Calu3 (cell line): ENCODE data around the gene KDM2A. TPM values are rescaled to one million over a fixed set of nuclear protein-coding genes. Genes with fewer than 3 reads are reported as not detected.

Experiments
- BruUV-seq: library from RNA; stranded (reverse); fragments of 400-500 nt; replicated peaks from 2 replicates; lab custom pipeline; 2021; lab: Mats Ljungman, UMichigan
- CTCF ChIA-PET: fragments of 300-600 bp; sonication (Branson Sonifier 250); formaldehyde crosslinking; loops from one replicate; lab custom pipeline; 2022; ENCODE audit warnings: antibody characterized with exemption; lab: Charles Lee
- DNase-seq: peaks from one replicate; pipeline ENCODE4 v3.0.0; 2022
- H3K27ac Mint-ChIP-seq: one replicate; pipeline ENCODE4 v1.8.0; 2022; ENCODE audit warnings: mixed read lengths; ENCODE audit not compliant: unreplicated experiment
- H3K27me3 Mint-ChIP-seq: one replicate; pipeline ENCODE4 v1.8.0; 2022; ENCODE audit warnings: mixed read lengths; ENCODE audit not compliant: unreplicated experiment
- H3K36me3 Mint-ChIP-seq: one replicate; pipeline ENCODE4 v1.8.0; 2022; ENCODE audit warnings: mild to moderate bottlenecking, moderate library complexity, mixed read lengths; ENCODE audit not compliant: insufficient read depth, unreplicated experiment
- H3K4me1 Mint-ChIP-seq: one replicate; pipeline ENCODE4 v1.8.0; 2022; ENCODE audit warnings: mild to moderate bottlenecking, low read depth, mixed read lengths; ENCODE audit not compliant: unreplicated experiment
- H3K4me3 Mint-ChIP-seq: one replicate; pipeline ENCODE4 v1.8.0; 2022; ENCODE audit warnings: mild to moderate bottlenecking, low read depth, moderate library complexity, mixed read lengths; ENCODE audit not compliant: unreplicated experiment
- H3K9me3 Mint-ChIP-seq: one replicate; pipeline ENCODE4 v1.8.0; 2022; ENCODE audit warnings: low read depth, mixed read lengths; ENCODE audit not compliant: unreplicated experiment
- CTCF ChIP-seq: fragments of 200-600 bp; IDR thresholded peaks from one replicate; pipeline ENCODE4 v1.8.0; 2022; ENCODE audit warnings: antibody characterized with exemption; ENCODE audit not compliant: unreplicated experiment
- intact Hi-C: fragments of 100-400 bp; cut with micrococcal nuclease; formaldehyde crosslinking; loops from one replicate; pipeline ENCODE4 v1.10.0; 2022; ENCODE audit not compliant: unreplicated experiment
- total RNA-seq: library from RNA; stranded (reverse); gene quantifications from 2 replicates; pipeline ENCODE4 v1.2.3, GENCODE V29; 2022

The KDM2A gene
- total RNA-seq, 1 experiment from 2014 or later: 73.2 TPM

DNA sequence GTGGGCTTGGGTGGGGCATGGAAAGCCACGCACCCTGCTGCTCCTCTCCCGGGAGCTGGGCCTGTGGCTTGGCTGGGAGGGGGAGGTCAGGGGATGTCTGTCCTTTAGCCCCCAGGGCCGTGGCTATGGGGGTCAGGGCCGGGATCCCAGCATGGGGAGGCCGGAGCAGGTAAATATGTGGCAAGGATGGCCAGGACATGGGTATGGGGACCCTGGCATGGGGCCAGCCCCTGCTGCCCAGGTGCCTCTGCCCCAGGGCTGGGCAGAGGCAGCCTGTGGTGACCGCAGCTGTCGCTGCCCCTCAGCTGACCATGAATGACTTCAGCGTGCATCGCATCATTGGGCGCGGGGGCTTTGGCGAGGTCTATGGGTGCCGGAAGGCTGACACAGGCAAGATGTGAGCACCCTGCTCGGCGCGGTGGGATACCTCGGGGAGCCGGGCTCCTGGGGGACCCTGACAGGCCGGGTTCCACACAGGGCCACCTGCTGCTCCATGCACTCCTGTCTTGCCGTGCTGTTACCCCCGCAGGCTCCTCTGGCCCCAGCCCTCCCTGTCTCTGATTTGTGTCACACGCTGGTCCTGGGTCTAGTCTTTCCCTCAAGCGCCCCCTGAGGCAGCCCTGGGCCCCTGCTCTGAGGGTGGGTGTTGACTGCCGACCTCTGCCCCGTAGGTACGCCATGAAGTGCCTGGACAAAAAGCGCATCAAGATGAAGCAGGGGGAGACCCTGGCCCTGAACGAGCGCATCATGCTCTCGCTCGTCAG, 161.9 kb downstream of the KDM2A start:
- no TSS peak for BruUV-seq
- DNase-seq: no peak
- H3K4me1 Mint-ChIP-seq: no peaks in the 10 kb centered on the region

DNA sequence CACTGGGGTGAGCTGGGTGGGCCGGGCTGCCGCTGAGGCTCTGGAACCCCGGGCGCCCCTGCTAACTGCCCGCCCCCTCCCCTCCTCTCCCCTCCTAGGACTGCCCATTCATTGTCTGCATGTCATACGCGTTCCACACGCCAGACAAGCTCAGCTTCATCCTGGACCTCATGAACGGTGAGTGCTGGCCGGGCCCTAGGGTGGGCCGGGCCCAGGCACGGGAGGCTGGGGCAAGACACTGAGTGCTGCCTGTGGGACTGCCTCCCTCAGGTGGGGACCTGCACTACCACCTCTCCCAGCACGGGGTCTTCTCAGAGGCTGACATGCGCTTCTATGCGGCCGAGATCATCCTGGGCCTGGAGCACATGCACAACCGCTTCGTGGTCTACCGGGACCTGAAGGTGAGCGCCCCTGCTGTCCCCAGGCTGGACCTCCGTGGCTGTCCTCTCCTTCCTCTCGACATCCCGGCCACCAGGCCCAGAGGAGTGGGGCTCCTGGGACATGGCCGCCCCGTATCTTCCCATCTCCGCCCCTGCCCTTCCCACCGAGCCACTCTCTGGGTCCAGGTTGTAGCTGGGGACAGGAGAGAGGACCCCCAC, 162.6 kb downstream of the KDM2A start:
- TF ChIP-seq CTCF: no peak
- H3K4me3 Mint-ChIP-seq: no peak overlapping the region
- H3K27me3 Mint-ChIP-seq: no peaks in the 10 kb centered on the region
- H3K9me3 Mint-ChIP-seq: no peaks in the 10 kb centered on the region
- H3K4me1 Mint-ChIP-seq: no peaks in the 10 kb centered on the region
- H3K36me3 Mint-ChIP-seq: peaks cover 67% of the 10 kb centered on the region
- CTCF ChIA-PET: no interaction called here
- intact Hi-C loops: no loop called here
- no peak overlapping the region for H3K27ac Mint-ChIP-seq
- no peak for DNase-seq
- BruUV-seq: no TSS peak

More for the DNA sequence above, 161.9 kb downstream of the KDM2A start:
- Mint-ChIP-seq H3K9me3 (no peaks in the 10 kb centered on the region), H3K27me3 (no peaks in the 10 kb centered on the region), H3K4me3 (no peak overlapping the region), H3K27ac (no peak overlapping the region), H3K36me3 (peaks cover 61% of the 10 kb centered on the region)
- TF ChIP-seq CTCF: no peak
- CTCF ChIA-PET: no interaction called here
- intact Hi-C loops: no loop called here

DNA sequence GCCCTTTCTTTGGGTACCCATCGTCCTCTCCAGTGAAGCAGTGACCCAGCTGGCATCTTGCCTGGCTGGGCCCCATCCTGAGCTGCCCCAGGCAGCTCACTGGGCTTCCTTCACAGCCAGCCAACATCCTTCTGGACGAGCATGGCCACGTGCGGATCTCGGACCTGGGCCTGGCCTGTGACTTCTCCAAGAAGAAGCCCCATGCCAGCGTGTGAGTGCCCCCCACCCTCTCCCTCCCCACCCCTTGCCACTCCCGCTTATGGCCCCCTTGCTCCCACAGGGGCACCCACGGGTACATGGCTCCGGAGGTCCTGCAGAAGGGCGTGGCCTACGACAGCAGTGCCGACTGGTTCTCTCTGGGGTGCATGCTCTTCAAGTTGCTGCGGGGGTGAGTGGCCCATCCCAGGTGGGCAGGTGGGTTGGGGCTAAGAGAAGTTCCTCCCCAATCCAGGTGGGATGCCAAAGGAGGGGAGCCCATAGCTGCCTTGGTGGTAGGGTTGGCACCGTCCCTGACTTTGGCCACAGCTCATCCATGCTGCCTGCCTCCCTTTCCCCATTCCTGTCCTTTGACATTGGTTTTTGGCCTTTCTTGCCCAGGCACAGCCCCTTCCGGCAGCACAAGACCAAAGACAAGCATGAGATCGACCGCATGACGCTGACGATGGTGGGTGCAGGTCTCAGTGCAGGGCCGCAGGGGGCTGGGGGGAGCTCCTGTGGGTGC, 163.3 kb downstream of the KDM2A start:
- no peaks in the 10 kb centered on the region for H3K27me3 Mint-ChIP-seq
- H3K27ac Mint-ChIP-seq: no peak overlapping the region
- H3K4me3 Mint-ChIP-seq: no peak overlapping the region
- no peak for DNase-seq
- peaks cover 6% of the 10 kb centered on the region for H3K4me1 Mint-ChIP-seq
- CTCF ChIA-PET: interaction anchor here (1.7 kb wide), 1 partner anchor 35 kb away, joined by 5 read pairs; no protein-coding TSS in a partner anchor
- no TSS peak for BruUV-seq
- H3K36me3 Mint-ChIP-seq: peaks cover 65% of the 10 kb centered on the region
- TF ChIP-seq CTCF: no peak
- intact Hi-C loops: no loop called here
- H3K9me3 Mint-ChIP-seq: no peaks in the 10 kb centered on the region

- Mint-ChIP-seq H3K36me3 (peaks cover 70% of the 10 kb centered on the region), H3K9me3 (no peaks in the 10 kb centered on the region), H3K27ac (no peak overlapping the region), H3K4me3 (no peak overlapping the region), H3K27me3 (no peaks in the 10 kb centered on the region), H3K4me1 (peaks cover 12% of the 10 kb centered on the region)
- intact Hi-C loops: no loop called here
- DNase-seq: no peak
- BruUV-seq: no TSS peak
- no peak for TF ChIP-seq CTCF
- CTCF ChIA-PET: interaction anchor here (1.7 kb wide), 1 partner anchor 35 kb away, joined by 5 read pairs; no protein-coding TSS in a partner anchor
Observed at GRCh38 chr11:67282876-67283371, 163.9 kb downstream of the KDM2A start.
